GM12891 (cell line): Measurements from ENCODE around the gene NFKB1.

Source experiments
- PAX5 ChIP-seq: IDR thresholded peaks from 2 replicates; pipeline ENCODE4 v1.6.1; 2011; ENCODE audit warnings: low read length, moderate library complexity, mild to moderate bottlenecking; ENCODE audit not compliant: insufficient read depth, severe bottlenecking
- POLR2A ChIP-seq: IDR thresholded peaks from 2 replicates; pipeline ENCODE4 v1.6.1; 2011; ENCODE audit warnings: low read depth, low read length, control low read depth
- POLR2AphosphoS5 ChIP-seq: IDR thresholded peaks from 2 replicates; pipeline ENCODE4 v1.6.1; 2011; ENCODE audit warnings: low read depth, low read length, control low read depth
- POU2F2 ChIP-seq: IDR thresholded peaks from 2 replicates; pipeline ENCODE4 v1.6.1; 2011; ENCODE audit warnings: low read depth, mild to moderate bottlenecking, control low read depth, low read length, moderate library complexity
- SPI1 ChIP-seq: IDR thresholded peaks from 2 replicates; pipeline ENCODE4 v1.6.1; 2011; ENCODE audit warnings: low read depth, low read length, control low read depth
- TAF1 ChIP-seq: IDR thresholded peaks from 2 replicates; pipeline ENCODE4 v1.6.1; 2011; ENCODE audit warnings: low read depth, low read length, control low read depth

- no peak for TF ChIP-seq POLR2A
- no peak for TF ChIP-seq POLR2AphosphoS5
- TF ChIP-seq POU2F2 = no peak
- TF ChIP-seq TAF1 = no peak
- no peak for TF ChIP-seq SPI1
- TF ChIP-seq PAX5 = no peak
These were observed 123.3 kb downstream of the NFKB1 start for GRCh38 chr4:102624505-102624904.
